Kidney capillary endothelial cell (primary cell): ENCODE results near the gene STRIT1.

Experiments used
- DNase-seq: peaks from one replicate; pipeline ENCODE4 v3.0.0-alpha.2; 2018; ENCODE audit warnings: low spot score

Gene STRIT1

GRCh38 chr3:155293516-155293915 lies at the start of gene STRIT1:
Gene STRIT1 (minus strand): TSS chr3:155293683.
- DNase-seq, result no peak

DNA sequence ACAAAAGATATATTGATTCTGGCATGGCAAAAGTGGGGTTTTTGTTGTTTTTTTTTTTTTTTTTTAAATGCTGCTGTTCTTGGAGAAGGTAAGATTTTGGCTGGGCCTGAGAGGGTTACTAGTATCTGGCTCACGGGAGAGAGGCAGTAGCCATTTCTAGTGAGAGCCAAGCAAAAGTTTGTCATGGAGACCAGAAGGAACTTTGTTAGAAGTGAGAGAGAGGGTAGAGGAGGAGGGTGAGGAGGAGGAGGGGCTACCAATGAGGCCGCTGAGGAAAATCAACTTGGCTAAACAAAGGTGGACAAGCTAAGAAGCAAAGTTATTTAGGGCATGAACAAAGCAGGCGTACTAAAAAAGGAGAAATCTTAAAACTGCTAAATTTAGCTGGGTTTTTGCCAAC lies 48.9 kb upstream of the STRIT1 start:
- no peak for DNase-seq

- no peak for DNase-seq
Measured at GRCh38 chr3:155339052-155339451, 45.6 kb upstream of the STRIT1 start.

- DNase-seq, result no peak
Measured at GRCh38 chr3:155335724-155336354, 42.4 kb upstream of the STRIT1 start.

DNA sequence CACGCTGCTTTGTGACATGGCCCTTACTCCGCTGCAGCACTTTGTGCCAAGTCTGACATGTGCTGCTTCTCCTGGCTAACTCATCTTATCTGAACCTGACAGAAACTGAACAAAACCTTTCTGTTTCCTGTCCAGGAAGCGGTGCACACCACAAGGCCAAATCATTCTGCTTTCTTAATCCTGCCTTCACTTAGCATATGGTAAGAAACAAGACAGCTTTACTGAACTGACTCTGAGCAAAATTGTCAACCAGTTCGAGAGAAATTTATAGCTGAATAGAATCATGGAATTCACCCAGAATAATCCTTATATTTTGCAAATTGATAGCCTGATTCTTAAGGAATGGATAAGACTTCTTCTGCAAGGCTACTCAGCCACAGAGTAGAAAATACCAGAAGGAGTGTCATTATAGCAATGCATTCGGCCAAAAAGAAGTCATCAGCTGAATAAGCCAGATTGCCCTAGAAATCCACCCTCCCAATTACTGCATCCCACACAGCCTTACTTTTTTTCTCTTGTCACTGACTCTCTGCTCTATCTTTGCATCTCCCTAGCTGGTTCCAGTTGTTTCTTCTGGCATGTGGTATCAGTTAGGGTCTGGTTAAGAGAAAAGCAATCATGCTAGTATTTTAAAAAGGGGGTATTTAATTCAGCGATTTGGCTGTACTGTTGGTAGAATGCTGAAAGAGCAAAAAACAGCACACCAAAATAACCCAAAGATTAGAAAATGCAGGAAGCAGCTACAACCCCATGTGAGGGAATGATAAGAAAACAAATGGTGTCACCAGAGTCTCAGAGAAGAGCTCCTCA lies 41.6 kb upstream of the STRIT1 start:
- DNase-seq, result peak; percentile 9

DNA sequence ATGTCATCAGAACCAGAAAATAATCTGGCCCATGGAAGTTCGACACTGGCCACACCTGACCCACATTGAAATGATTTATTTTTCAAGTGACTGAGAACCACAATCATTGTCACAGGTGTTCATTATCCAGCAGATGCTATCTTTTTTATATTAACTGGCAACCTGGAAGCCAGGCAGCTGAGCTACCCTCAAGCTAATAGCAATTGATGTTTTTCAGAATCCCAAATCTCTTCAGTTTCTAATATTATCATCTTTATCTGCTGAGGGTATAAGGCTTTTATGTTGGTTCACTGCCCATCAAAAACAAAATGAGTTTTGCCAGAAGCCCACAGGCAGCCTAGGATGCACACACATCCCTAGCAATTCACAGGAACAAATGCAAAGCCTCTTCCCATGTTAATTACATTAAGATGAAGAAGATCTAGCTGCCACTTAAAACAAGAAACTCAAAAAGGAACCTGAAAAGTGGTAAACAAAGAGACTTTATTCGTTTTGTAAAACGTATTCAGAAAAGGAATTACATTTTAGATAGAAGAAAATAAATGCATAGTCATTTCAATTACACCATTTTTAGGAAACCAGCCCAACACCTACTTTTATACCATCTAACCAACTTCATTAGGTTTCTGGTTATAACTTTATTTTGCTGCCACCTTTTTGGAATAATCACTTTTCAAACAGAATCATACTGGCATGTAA lies 40.9 kb upstream of the STRIT1 start:
- DNase-seq, result no peak

DNA sequence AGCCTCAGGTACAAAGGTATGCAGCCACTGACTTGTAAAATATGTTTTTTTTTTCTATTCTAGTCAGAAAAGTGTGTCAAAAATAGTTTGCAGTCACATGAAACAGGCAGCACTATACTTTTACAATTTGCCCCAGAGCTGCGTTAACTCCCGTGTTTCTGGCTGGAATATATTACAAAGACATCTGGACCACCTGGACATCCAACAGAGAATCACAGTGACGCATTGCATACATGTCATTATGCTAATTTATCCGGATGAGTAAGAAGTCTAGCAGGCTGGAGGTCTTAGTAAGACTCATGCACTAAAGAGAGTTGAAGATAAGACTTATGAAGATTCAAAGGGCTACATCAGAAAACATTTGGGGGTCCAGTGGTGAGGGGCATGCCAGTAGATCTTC lies 39.2 kb upstream of the STRIT1 start:
- DNase-seq, result no peak

- DNase-seq, result no peak
Measured at GRCh38 chr3:155331078-155331477, 37.6 kb upstream of the STRIT1 start.

DNA sequence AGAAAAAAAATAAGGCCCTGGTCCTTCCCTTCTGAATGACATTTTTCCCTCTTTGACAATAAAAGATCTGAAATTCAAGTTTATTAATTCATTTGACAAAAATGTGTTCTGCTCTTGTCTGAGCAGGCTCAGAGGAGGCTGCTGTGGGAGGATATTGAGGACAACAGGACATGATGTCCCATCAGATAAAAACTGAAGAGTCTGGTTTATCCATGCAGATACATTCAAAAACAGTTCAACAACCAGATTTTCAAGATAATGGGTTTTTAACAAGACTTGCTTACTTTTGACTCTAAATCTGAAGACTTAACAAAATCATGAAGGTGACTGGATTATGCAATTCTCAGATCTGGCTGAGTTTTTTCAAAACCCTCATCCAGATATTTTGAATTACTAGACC lies 36.9 kb upstream of the STRIT1 start:
- DNase-seq, result no peak

- no peak for DNase-seq
Measured at GRCh38 chr3:155329513-155330048, 36.1 kb upstream of the STRIT1 start.

GRCh38 chr3:155327871-155328270 lies 34.4 kb upstream of the STRIT1 start:
- no peak for DNase-seq

DNA sequence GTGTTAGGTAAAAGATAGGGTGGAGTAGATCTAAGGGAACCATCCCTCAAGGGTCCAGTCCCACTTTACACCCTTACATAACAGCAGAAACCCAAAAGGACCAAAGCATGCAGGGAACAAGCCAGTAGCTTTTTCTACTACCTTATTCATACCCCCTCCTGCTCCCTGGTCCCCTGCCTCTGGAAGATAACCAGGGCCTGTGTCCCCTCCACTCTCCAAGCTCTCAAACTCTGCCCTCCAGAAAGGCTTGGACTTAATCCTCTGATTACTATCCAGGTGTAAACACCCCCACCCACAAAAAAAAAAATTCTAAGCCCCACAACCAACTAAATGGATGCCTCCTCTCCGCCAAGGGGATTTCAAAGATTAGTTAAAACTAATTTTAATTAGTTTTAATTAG lies 33.9 kb upstream of the STRIT1 start:
- no peak for DNase-seq

DNA sequence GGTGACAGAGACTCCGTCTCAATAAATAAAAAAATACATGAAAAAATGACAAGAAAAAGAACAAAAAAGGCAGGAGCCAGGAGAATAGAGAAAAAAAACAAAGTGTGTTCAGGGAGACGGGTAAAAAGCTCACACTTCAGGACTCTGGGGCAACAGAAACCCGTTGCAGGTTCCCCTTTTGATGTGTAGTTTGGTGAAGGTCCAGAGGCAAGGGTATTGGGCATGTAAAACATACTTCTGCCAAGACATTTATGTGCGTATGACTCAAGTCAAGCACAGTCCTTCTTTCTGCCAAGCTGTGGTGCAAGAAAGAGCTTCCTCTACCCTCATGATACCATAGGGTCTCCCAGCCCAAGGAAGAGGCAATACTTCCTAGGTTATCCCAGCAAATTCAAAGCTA lies 33.4 kb upstream of the STRIT1 start:
- DNase-seq, result no peak

GRCh38 chr3:155326244-155326643 lies 32.8 kb upstream of the STRIT1 start:
- no peak for DNase-seq

- DNase-seq, result no peak
Measured at GRCh38 chr3:155325263-155325835, 31.9 kb upstream of the STRIT1 start.

DNA sequence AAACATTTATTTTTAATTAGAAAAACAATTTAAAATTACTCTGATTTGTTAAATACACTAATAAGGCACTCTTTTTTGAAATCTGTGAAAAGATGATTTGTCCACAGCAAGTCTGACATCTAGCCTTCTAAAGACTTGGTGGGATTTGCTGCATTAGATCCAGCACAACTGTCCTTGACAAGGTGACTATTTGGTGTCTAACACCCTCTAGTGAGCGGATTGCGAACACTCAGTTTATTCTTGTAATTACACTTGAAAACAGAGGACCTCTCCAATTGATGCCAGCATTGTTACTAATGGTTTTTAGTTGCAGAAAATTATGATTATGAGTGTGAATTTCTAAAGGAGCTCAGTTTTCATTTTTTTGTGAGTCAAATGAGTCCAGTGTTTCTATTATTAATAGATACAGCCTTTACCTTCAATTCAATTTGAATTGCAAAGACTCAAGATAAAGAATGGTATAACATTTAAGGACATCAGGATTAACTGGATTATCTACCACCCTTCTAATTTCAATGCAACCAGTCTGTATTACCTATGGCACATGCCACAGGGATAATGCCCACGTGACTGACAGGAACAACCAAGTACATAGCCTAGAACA lies 29.7 kb upstream of the STRIT1 start:
- DNase-seq, result peak; percentile 71

- DNase-seq, result no peak
Measured at GRCh38 chr3:155321418-155321817, 27.9 kb upstream of the STRIT1 start.

DNA sequence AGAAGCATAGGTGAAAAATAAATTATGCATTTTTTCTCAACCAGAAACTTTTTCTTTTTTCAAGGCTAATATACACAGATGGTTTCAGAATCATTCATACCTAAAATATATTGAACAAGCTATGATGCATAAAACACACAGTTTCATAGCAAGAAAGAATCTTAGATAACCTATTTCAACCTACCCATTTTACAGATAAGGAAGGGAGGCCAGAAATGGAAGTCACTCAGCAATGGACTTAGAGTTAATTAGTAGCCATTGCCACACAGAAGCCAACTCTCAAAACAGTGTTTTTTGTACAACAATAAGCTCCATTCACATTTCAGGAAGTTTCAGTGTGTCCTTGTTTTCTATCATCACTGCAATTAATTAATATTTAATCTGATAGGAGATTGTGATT lies 27.5 kb upstream of the STRIT1 start:
- DNase-seq, result no peak

DNA sequence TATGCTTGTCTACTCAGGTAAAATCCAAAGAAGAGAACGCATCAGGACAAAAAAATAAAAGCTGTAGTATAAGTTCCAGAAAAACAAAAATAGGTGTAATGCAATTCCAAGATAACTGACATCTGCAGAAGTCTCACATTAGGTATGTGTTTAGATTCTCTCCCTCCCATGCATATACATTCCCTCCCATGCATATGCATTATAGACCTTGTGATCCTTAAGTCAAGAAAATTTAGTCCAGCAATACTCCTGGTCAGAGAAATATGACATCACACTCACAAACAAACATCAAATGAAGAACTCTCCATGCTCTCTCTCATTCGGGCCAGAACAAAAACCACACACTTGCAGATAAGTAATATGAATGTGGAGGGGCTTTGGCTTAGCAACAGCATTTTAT lies 25.3 kb upstream of the STRIT1 start:
- DNase-seq, result no peak

DNA sequence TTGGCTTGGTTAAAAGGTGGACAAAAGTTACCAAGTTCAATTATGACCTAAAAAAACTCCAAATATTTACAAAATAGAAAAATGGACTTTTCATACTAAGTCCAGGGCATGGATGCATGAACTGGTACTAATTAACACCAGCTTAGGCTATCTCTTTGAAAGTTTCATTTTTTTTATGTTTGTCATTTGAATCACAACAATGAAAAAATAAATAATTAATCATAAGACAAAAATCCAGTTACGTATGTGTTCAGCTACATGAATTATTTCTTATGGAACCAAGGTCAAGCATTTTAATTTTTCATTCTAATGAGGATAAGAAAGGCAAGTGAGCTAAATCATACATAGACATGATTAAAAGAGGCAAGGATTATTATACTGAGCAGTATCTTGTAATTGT lies 23.7 kb upstream of the STRIT1 start:
- DNase-seq, result no peak

DNA sequence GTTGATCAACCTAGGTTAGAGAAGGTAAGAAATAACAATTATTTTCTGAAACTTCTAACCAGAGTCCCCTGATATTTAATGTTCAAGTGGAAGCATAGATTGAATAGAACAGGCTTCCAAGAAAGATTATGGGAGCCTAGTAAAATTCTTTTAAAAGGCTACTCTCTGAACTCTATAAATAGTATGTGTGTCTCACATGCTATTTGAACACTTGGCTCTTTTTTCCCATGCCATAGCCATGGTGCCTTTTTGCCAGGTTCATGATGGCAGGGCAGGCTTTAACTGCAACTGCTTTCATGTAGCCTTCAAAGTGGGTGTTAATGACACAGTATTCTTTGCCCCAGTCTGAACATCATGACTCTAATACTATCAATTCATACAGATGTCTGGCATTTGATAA lies 22.9 kb upstream of the STRIT1 start:
- no peak for DNase-seq

GRCh38 chr3:155313916-155314315 lies 20.4 kb upstream of the STRIT1 start:
- no peak for DNase-seq
